K562 (cell line): Measurements from ENCODE around the gene LAMB1. TPM values are rescaled to one million over a fixed set of nuclear protein-coding genes. Genes with fewer than 3 reads are reported as not detected.

ENCODE experiments used
- CTCF ChIP-seq, 3 experiments: IDR thresholded peaks in 2 of 3; conservative IDR thresholded peaks in 1 of 3; 2 replicates each; pipeline ENCODE4 v1.5.1; 2011 to 2012; ENCODE audit warnings: low read length in 3 of 3, mild to moderate bottlenecking in 3 of 3, control low read depth in 2 of 3, improper control_type of control experiment in 1 of 3, inconsistent platforms in 1 of 3, low read depth in 1 of 3, mixed read lengths in 1 of 3, moderate library complexity in 1 of 3; ENCODE audit not compliant: insufficient read depth in 2 of 3
- ETV5 ChIP-seq: sonication (generic); formaldehyde crosslinking; IDR thresholded peaks from 2 replicates; pipeline ENCODE4 v1.4.0; 2020; ENCODE audit warnings: low read depth, mild to moderate bottlenecking, missing genetic modification reagents
- L3MBTL2 ChIP-seq: fragments of 450-650 bp; IDR thresholded peaks from 2 replicates; pipeline ENCODE4 v1.6.1; 2016; ENCODE audit warnings: mild to moderate bottlenecking, moderate library complexity
- MAZ ChIP-seq, 2 experiments: fragments of 450-650 bp in 1 of 2; sonication (generic) in 1 of 2; formaldehyde crosslinking; IDR thresholded peaks in 1 of 2; conservative IDR thresholded peaks in 1 of 2; 2 replicates each; pipeline versions ENCODE4 v1.4.0 to v1.5.0; 2020; ENCODE audit warnings: mild to moderate bottlenecking in 1 of 2, missing genetic modification reagents in 1 of 2
- MTA3 ChIP-seq: fragments of 450-650 bp; formaldehyde crosslinking; IDR thresholded peaks from 2 replicates; pipeline ENCODE4 v1.6.1; 2017; ENCODE audit warnings: mild to moderate bottlenecking, borderline replicate concordance
- NFIC ChIP-seq: fragments of 450-650 bp; IDR thresholded peaks from 2 replicates; pipeline ENCODE4 v1.6.1; 2017; ENCODE audit warnings: mild to moderate bottlenecking, inconsistent platforms
- STAT5A ChIP-seq: IDR thresholded peaks from 2 replicates; pipeline ENCODE4 v1.6.1; 2012; ENCODE audit warnings: low read length, inconsistent platforms, borderline replicate concordance
- XRCC3 ChIP-seq: fragments of 450-650 bp; IDR thresholded peaks from 2 replicates; pipeline ENCODE4 v1.6.1; 2017; ENCODE audit warnings: mild to moderate bottlenecking, moderate library complexity
- ZBTB33 ChIP-seq: sonication (generic); formaldehyde crosslinking; IDR thresholded peaks from 2 replicates; pipeline ENCODE4 v1.8.1; 2023; ENCODE audit warnings: mild to moderate bottlenecking, missing genetic modification reagents
- ZNF24 ChIP-seq: fragments of 450-650 bp; IDR thresholded peaks from 2 replicates; pipeline ENCODE4 v1.6.1; 2016
- ZNF384 ChIP-seq: IDR thresholded peaks from 2 replicates; pipeline ENCODE4 v1.6.1; 2012; ENCODE audit warnings: low read depth, low read length, improper control_type of control experiment
- polyA plus RNA-seq, 8 experiments: library from polyadenylated mRNA; depleted of rRNA in 4 of 8; stranded (reverse) in 5 of 8; unstranded in 3 of 8; fragments of >200 nt; fragmentation: Nextera tagmentation in 2 of 8; fragmentation: Illumina TruSeq in 1 of 8; extraction: Ambion mirVana in 2 of 8; extraction: Trizol in 1 of 8; gene quantifications; 2 replicates each; pipeline versions ENCODE4 v1.2.1 to v1.2.3, GENCODE V29; 2011 to 2014; ENCODE audit warnings: inconsistent platforms in 1 of 8, missing spikeins in 1 of 8
- total RNA-seq, 7 experiments: library from RNA; depleted of rRNA in 6 of 7; stranded (reverse); fragments of >200 nt in 6 of 7; fragmentation: Illumina TruSeq in 2 of 7; extraction: Trizol in 2 of 7; gene quantifications; 2 replicates each; pipeline versions ENCODE4 v1.2.1 to v1.2.3, GENCODE V29; 2011 to 2021; ENCODE audit warnings: low replicate concordance in 1 of 7
- TF ChIP-seq, protein P1 (sequence below): IDR thresholded peaks from 2 replicates; pipeline ENCODE4 v1.6.1; 2012; ENCODE audit warnings: low read depth, low read length, improper control_type of control experiment, borderline replicate concordance
- TF ChIP-seq, protein P2 (sequence below), 2 experiments: fragments of 450-650 bp; IDR thresholded peaks; 2 replicates each; pipeline ENCODE4 v1.6.1; 2018; ENCODE audit warnings: mild to moderate bottlenecking in 2 of 2, low read depth in 1 of 2; ENCODE audit not compliant: partially characterized antibody in 2 of 2

LAMB1 gene
- total and polyA plus RNA-seq, 9 of the 15 experiments (the other 6 are each of a cell fraction or from before 2014, with no cell fraction given), result 6.0 to 17.7 (median 12.3) TPM

- TF ChIP-seq L3MBTL2, result 0 out of 2 replicates have a peak, but pooled peaks have one; percentile 11
- TF ChIP-seq NFIC, result peak; percentile 79
- 0 out of 2 replicates have a peak, but pooled peaks have one; percentile 56 for TF ChIP-seq XRCC3
- 0 out of 2 replicates have a peak, but pooled peaks have one; percentile 13 for TF ChIP-seq STAT5A
- TF ChIP-seq CTCF (IDR thresholded peaks at IDR 0.05 in 2 of 3, conservative IDR thresholded peaks at IDR 0.05 in 1 of 3; ENCODE audit: insufficient read depth in 2 of 3, low read depth in 1 of 3, low read length in 3 of 3), result peak; percentile 80 to 97 (median 87)
- 0 out of 2 replicates have a peak, but pooled peaks have one; percentile 60 for TF ChIP-seq MTA3
- TF ChIP-seq ZNF384, result peak; percentile 37; the same call in 1 of the 2 replicates
- TF ChIP-seq, protein P1, sequence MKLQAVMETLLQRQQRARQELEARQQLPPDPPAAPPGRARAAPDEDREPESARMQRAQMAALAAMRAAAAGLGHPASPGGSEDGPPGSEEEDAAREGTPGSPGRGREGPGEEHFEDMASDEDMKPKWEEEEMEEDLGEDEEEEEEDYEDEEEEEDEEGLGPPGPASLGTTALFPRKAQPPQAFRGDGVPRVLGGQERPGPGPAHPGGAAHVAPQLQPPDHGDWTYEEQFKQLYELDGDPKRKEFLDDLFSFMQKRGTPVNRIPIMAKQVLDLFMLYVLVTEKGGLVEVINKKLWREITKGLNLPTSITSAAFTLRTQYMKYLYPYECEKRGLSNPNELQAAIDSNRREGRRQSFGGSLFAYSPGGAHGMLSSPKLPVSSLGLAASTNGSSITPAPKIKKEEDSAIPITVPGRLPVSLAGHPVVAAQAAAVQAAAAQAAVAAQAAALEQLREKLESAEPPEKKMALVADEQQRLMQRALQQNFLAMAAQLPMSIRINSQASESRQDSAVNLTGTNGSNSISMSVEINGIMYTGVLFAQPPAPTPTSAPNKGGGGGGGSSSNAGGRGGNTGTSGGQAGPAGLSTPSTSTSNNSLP, result peak; percentile 76; the same call in 1 of the 2 replicates
- TF ChIP-seq MAZ (CRISPR knock-in tag; conservative IDR thresholded peaks at IDR 0.05 in 1 of 2, IDR thresholded peaks at IDR 0.05 in 1 of 2), result peak in 1 of 2 experiments; percentile 31; a peak in 1 of 4 replicates
- peak; percentile 33; the same call in 1 of the 2 replicates for TF ChIP-seq ZNF24
- TF ChIP-seq ZBTB33 (CRISPR knock-in tag), result 0 out of 2 replicates have a peak, but pooled peaks have one; percentile 19
- TF ChIP-seq, protein P2, sequence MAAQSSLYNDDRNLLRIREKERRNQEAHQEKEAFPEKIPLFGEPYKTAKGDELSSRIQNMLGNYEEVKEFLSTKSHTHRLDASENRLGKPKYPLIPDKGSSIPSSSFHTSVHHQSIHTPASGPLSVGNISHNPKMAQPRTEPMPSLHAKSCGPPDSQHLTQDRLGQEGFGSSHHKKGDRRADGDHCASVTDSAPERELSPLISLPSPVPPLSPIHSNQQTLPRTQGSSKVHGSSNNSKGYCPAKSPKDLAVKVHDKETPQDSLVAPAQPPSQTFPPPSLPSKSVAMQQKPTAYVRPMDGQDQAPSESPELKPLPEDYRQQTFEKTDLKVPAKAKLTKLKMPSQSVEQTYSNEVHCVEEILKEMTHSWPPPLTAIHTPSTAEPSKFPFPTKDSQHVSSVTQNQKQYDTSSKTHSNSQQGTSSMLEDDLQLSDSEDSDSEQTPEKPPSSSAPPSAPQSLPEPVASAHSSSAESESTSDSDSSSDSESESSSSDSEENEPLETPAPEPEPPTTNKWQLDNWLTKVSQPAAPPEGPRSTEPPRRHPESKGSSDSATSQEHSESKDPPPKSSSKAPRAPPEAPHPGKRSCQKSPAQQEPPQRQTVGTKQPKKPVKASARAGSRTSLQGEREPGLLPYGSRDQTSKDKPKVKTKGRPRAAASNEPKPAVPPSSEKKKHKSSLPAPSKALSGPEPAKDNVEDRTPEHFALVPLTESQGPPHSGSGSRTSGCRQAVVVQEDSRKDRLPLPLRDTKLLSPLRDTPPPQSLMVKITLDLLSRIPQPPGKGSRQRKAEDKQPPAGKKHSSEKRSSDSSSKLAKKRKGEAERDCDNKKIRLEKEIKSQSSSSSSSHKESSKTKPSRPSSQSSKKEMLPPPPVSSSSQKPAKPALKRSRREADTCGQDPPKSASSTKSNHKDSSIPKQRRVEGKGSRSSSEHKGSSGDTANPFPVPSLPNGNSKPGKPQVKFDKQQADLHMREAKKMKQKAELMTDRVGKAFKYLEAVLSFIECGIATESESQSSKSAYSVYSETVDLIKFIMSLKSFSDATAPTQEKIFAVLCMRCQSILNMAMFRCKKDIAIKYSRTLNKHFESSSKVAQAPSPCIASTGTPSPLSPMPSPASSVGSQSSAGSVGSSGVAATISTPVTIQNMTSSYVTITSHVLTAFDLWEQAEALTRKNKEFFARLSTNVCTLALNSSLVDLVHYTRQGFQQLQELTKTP (IDR thresholded peaks at IDR 0.05; ENCODE audit: low read depth in 1 of 2, partially characterized antibody in 2 of 2), result peak in 1 of 2 experiments; percentile 26
- no peak for TF ChIP-seq ETV5
These were observed 128.1 kb downstream of the LAMB1 start (continued) for GRCh38 chr7:107874605-107875446.
